ENCODE data around the gene RCC2. TPM values are rescaled to one million over a fixed set of nuclear protein-coding genes. Genes with fewer than 3 reads are reported as not detected.

The RCC2 gene
- total and polyA plus RNA-seq, 2 of the 4 experiments (the other 2 are of a cell fraction) = 24.0 to 38.9 TPM

GRCh38 chr1:17458794-17459193 lies 19.3 kb upstream of the RCC2 start:
- BruUV-seq (replicated peaks) = no TSS peak
- no peak overlapping the region for H2AK5ac ChIP-seq (ENCODE audit: low read depth, low read length)
- no peak for ATAC-seq (ENCODE audit: low read depth)
- H3K14ac ChIP-seq (replicated peaks; ENCODE audit: low read depth, low read length) = no peak overlapping the region
- H4K8ac ChIP-seq (ENCODE audit: low read depth in 2 of 2, low read length in 2 of 2) = no peak overlapping the region
- H3K9me3 ChIP-seq (ENCODE audit: control insufficient read depth, insufficient read depth, low read length) = no peaks in the 10 kb centered on the region
- intact Hi-C loops (cut with micrococcal nuclease) = no loop called here
- H4K91ac ChIP-seq (ENCODE audit: insufficient read depth, low read depth, low read length) = no peak overlapping the region
- H3K4me3 ChIP-seq (ENCODE audit: insufficient read depth, low read depth, low read length) = no peak overlapping the region
- H3K56ac ChIP-seq (ENCODE audit: extremely low read depth, insufficient read depth, low read length) = no peak overlapping the region
- H2AK9ac ChIP-seq (replicated peaks; ENCODE audit: low read depth, low read length, poor library complexity) = no peak overlapping the region
- H3K36me3 ChIP-seq (ENCODE audit: control insufficient read depth, insufficient read depth, low read length) = no peaks in the 10 kb centered on the region
- no CpG with 5 or more reads among the region's 1 CpG for WGBS, 2 experiments (ENCODE audit: extremely low coverage in 2 of 2, insufficient read length in 1 of 2)
- no peaks in the 10 kb centered on the region for H3K79me1 ChIP-seq (ENCODE audit: low read depth in 1 of 2, low read length in 2 of 2)
- no peak overlapping the region for H3K9ac ChIP-seq (ENCODE audit: low read depth, low read length)
- H2BK20ac ChIP-seq (ENCODE audit: low read depth, low read length) = no peak overlapping the region
- in situ Hi-C loops (cut with MboI; ENCODE audit: low sequenced_read_pairs) = no loop called here
- H2AFZ ChIP-seq (replicated peaks; ENCODE audit: low read length, poor library complexity) = no peak overlapping the region
- no peak overlapping the region for H2BK120ac ChIP-seq (ENCODE audit: low read depth, low read length)
- H3K4me2 ChIP-seq (ENCODE audit: low read depth, low read length) = no peak overlapping the region
- H3K23ac ChIP-seq (ENCODE audit: low read depth, low read length) = no peak overlapping the region
- no peak overlapping the region for H3K18ac ChIP-seq (ENCODE audit: low read depth, low read length)
- no peaks in the 10 kb centered on the region for H4K20me1 ChIP-seq (ENCODE audit: insufficient read depth, low read length)
- no peak overlapping the region for H4K5ac ChIP-seq (ENCODE audit: low read depth, low read length)
- H3K4me1 ChIP-seq (ENCODE audit: control insufficient read depth, insufficient read depth, low read length) = no peaks in the 10 kb centered on the region
- no peak for DNase-seq
- TF ChIP-seq CHD1 (IDR thresholded peaks at IDR 0.05; ENCODE audit: low read depth, low read length) = no peak
- no peak for TF ChIP-seq SMC3 (IDR thresholded peaks at IDR 0.05; ENCODE audit: low read depth, low read length)
- no peak for TF ChIP-seq NFE2L2 (IDR thresholded peaks at IDR 0.05; ENCODE audit: low read depth, low read length)
- TF ChIP-seq MAFK (IDR thresholded peaks at IDR 0.05; ENCODE audit: low read depth, low read length) = no peak
- TF ChIP-seq POLR2A (IDR thresholded peaks at IDR 0.05; ENCODE audit: low read depth, low read length) = no peak
- no peak for TF ChIP-seq USF2 (IDR thresholded peaks at IDR 0.05; ENCODE audit: low read depth, low read length)
- no peak for TF ChIP-seq CEBPB (IDR thresholded peaks at IDR 0.05; ENCODE audit: low read depth, low read length)
- no peak for TF ChIP-seq ELK1 (IDR thresholded peaks at IDR 0.05; ENCODE audit: borderline replicate concordance, low read depth, low read length)
- TF ChIP-seq RAD21 (IDR thresholded peaks at IDR 0.05; ENCODE audit: low read length) = no peak
- TF ChIP-seq CTCF (conservative IDR thresholded peaks at IDR 0.05; ENCODE audit: low read depth, low read length) = no peak
- TF ChIP-seq FOS (IDR thresholded peaks at IDR 0.05; ENCODE audit: low read depth, low read length) = no peak
- no peak for TF ChIP-seq MAZ (IDR thresholded peaks at IDR 0.05; ENCODE audit: borderline replicate concordance, low read depth, low read length)
- dilution Hi-C loops (cut with HindIII; ENCODE audit: low sequenced_read_pairs, unreplicated experiment) = no loop called here
- peaks cover 2% of the 10 kb centered on the region for H3K27me3 ChIP-seq (ENCODE audit: control insufficient read depth, insufficient read depth, low read length)
- no peak overlapping the region for H2BK5ac ChIP-seq (ENCODE audit: low read depth, low read length, poor library complexity, severe bottlenecking)
- CTCF ChIA-PET = no interaction called here
- no peaks in the 10 kb centered on the region for H3K9me1 ChIP-seq (ENCODE audit: insufficient read depth, low read length)
- no peak overlapping the region for H2BK15ac ChIP-seq (ENCODE audit: low read depth, low read length)
- POLR2A ChIA-PET (ENCODE audit: unreplicated experiment) = no interaction called here
- no peak overlapping the region for H3K27ac ChIP-seq (ENCODE audit: insufficient read depth, low read length)
- H3K4ac ChIP-seq (ENCODE audit: low read depth, low read length) = no peak overlapping the region
